HepG2 (cell line): ENCODE results near the gene KCNMA1. TPM values are rescaled to one million over a fixed set of nuclear protein-coding genes. Genes with fewer than 3 reads are reported as not detected.

Experiments
- ATAC-seq: fragments of 200-7000 bp; cut with Tn5 transposase; 3 replicates; pipeline ENCODE4 v1.9.1; 2020; ENCODE audit warnings: mild to moderate bottlenecking, moderate library complexity
- BruUV-seq: library from RNA; stranded (reverse); fragments of 400-500 nt; replicated peaks from 2 replicates; lab custom pipeline; 2021; lab: Mats Ljungman, UMichigan
- CTCF ChIA-PET: fragments of 300-600 bp; formaldehyde crosslinking; extraction: SDS; loops from one replicate; lab custom pipeline; 2021; ENCODE audit warnings: low total read pairs, inconsistent platforms, low intra/inter-chr PET ratio; lab: Yijun Ruan, JAX
- POLR2A ChIA-PET: fragments of 350-600 bp; sonication (Branson Sonifier 250); formaldehyde crosslinking; loops from one replicate; lab custom pipeline; 2020; ENCODE audit warnings: antibody characterized with exemption, inconsistent platforms; lab: Yijun Ruan, JAX
- DNase-seq: peaks from one replicate; pipeline ENCODE4 v3.0.0-alpha.2; 2015; ENCODE audit warnings: low spot score
- FAIRE-seq: peaks from 3 replicates; lab custom pipeline; 2011; peaks lifted over from hg19 to GRCh38; lab: Jason Lieb, UNC
- H2AFZ ChIP-seq: one replicate; pipeline ENCODE4 v1.6.1; 2011; ENCODE audit warnings: low read length, inconsistent platforms
- H3K27ac ChIP-seq: fragments of 300-600 bp; 3 replicates; pipeline ENCODE4 v1.8.0; 2011; ENCODE audit warnings: mixed run types, mild to moderate bottlenecking, mixed read lengths, low read length, inconsistent platforms; ENCODE audit not compliant: insufficient read depth; ENCODE audit errors: extremely low read length
- H3K27me3 ChIP-seq, 2 experiments: fragments of 200-600 bp in 1 of 2; 2 replicates in 1 of 2; 3 replicates in 1 of 2; pipeline versions ENCODE4 v1.6.0 to v1.8.0; 2011; ENCODE audit warnings: low read length in 2 of 2, mild to moderate bottlenecking in 2 of 2, moderate library complexity in 2 of 2, inconsistent platforms in 1 of 2; ENCODE audit not compliant: insufficient read depth in 2 of 2, control insufficient read depth in 1 of 2
- H3K36me3 ChIP-seq, 2 experiments: fragments of 200-600 bp in 1 of 2; replicated peaks in 1 of 2; 2 replicates in 1 of 2; 3 replicates in 1 of 2; pipeline versions ENCODE4 v1.5.1 to v1.8.0; 2011; ENCODE audit warnings: low read length in 2 of 2, inconsistent platforms in 1 of 2; ENCODE audit not compliant: insufficient read depth in 2 of 2, control insufficient read depth in 1 of 2
- H3K4me1 ChIP-seq: 2 replicates; pipeline ENCODE4 v1.5.1; 2012; ENCODE audit warnings: low read length, inconsistent platforms; ENCODE audit not compliant: insufficient read depth
- H3K4me2 ChIP-seq: 2 replicates; pipeline ENCODE4 v1.6.0; 2011; ENCODE audit warnings: low read depth, low read length, inconsistent platforms
- H3K4me3 ChIP-seq, 3 experiments: fragments of 200-600 bp in 1 of 3; sonication (generic), shearing (Covaris generic) in 1 of 3; replicated peaks in 1 of 3; 2 replicates each; pipeline ENCODE4 v1.5.1; 2011 to 2016; ENCODE audit warnings: low read length in 3 of 3, inconsistent platforms in 2 of 3, low read depth in 2 of 3, mild to moderate bottlenecking in 2 of 3, control low read depth in 1 of 3, mixed read lengths in 1 of 3; ENCODE audit not compliant: insufficient read depth in 1 of 3
- H3K79me2 ChIP-seq: one replicate; pipeline ENCODE4 v1.6.1; 2011; ENCODE audit warnings: low read length, inconsistent platforms; ENCODE audit not compliant: insufficient read depth
- H3K9ac ChIP-seq: 2 replicates; pipeline ENCODE4 v1.6.0; 2011; ENCODE audit warnings: mild to moderate bottlenecking, low read depth, low read length, inconsistent platforms; ENCODE audit not compliant: insufficient read depth
- H3K9me3 ChIP-seq: 2 replicates; pipeline ENCODE4 v1.5.1; 2012; ENCODE audit warnings: mild to moderate bottlenecking, low read length
- H4K20me1 ChIP-seq: 2 replicates; pipeline ENCODE4 v1.6.0; 2011; ENCODE audit warnings: inconsistent platforms, mild to moderate bottlenecking, low read length, moderate library complexity; ENCODE audit not compliant: insufficient read depth
- ISX ChIP-seq: sonication (generic); formaldehyde crosslinking; conservative IDR thresholded peaks from 2 replicates; pipeline ENCODE4 v1.5.0; 2020; ENCODE audit warnings: missing genetic modification reagents
- MBD4 ChIP-seq: IDR thresholded peaks from 2 replicates; pipeline ENCODE4 v1.6.1; 2012; ENCODE audit warnings: low read length, inconsistent platforms, borderline replicate concordance
- MEF2D ChIP-seq: sonication (generic); formaldehyde crosslinking; IDR thresholded peaks from 2 replicates; pipeline ENCODE4 v1.5.1; 2020; ENCODE audit warnings: mild to moderate bottlenecking, missing genetic modification reagents
- MLLT10 ChIP-seq: sonication (generic); formaldehyde crosslinking; IDR thresholded peaks from 2 replicates; pipeline ENCODE4 v1.4.0; 2020; ENCODE audit warnings: missing genetic modification reagents
- ZFP62 ChIP-seq: sonication (generic); formaldehyde crosslinking; IDR thresholded peaks from 2 replicates; pipeline ENCODE4 v1.4.0; 2020; ENCODE audit warnings: missing genetic modification reagents
- ZNF12 ChIP-seq: sonication (generic); formaldehyde crosslinking; IDR thresholded peaks from 2 replicates; pipeline ENCODE4 v1.5.0; 2020; ENCODE audit warnings: missing genetic modification reagents
- ZNF550 ChIP-seq: sonication (generic); formaldehyde crosslinking; IDR thresholded peaks from 2 replicates; pipeline ENCODE4 v1.4.0; 2020; ENCODE audit warnings: mild to moderate bottlenecking, missing genetic modification reagents, borderline replicate concordance
- ZNF605 ChIP-seq: sonication (generic); formaldehyde crosslinking; IDR thresholded peaks from 2 replicates; pipeline ENCODE4 v1.8.0; 2022; ENCODE audit warnings: mild to moderate bottlenecking, missing genetic modification reagents
- ZNF687 ChIP-seq: sonication (generic); formaldehyde crosslinking; IDR thresholded peaks from 2 replicates; pipeline ENCODE4 v1.5.1; 2020; ENCODE audit warnings: mild to moderate bottlenecking, missing genetic modification reagents, moderate library complexity
- WGBS: methylation state at CpG from one replicate; pipeline ENCODE4 v1.1.6; 2017; ENCODE audit warnings: low lambda C conversion rate; 5-methylcytosine and 5-hydroxymethylcytosine counted together
- in situ Hi-C: cut with HindIII; loops from 2 replicates; pipeline ENCODE4 v1.10.0; 2017; ENCODE audit warnings: low pct_unique_long_range_greater_than_20kb; ENCODE audit not compliant: extremely low pct_ligation_motif_present
- intact Hi-C: fragments of 100-400 bp; cut with micrococcal nuclease; formaldehyde crosslinking; loops from one replicate; pipeline ENCODE4 v1.10.0; 2022; ENCODE audit not compliant: unreplicated experiment
- polyA plus RNA-seq, 8 experiments: library from polyadenylated mRNA; depleted of rRNA in 3 of 8; stranded (reverse) in 7 of 8; unstranded in 1 of 8; fragments of >200 nt; fragmentation: Illumina TruSeq in 4 of 8; extraction: Trizol in 4 of 8; gene quantifications; 2 replicates each; pipeline versions ENCODE4 v1.2.1 to v1.2.3, GENCODE V29; 2011 to 2016; ENCODE audit warnings: low read depth in 4 of 8, missing spikeins in 1 of 8, mixed read lengths in 1 of 8; ENCODE audit not compliant: insufficient read depth in 1 of 8
- total RNA-seq, 5 experiments: library from RNA; depleted of rRNA; stranded (reverse); fragments of >200 nt; fragmentation: Illumina TruSeq; extraction: Trizol; gene quantifications; 2 replicates each; pipeline ENCODE4 v1.2.3, GENCODE V29; 2016; ENCODE audit warnings: low read depth in 1 of 5
- TF ChIP-seq, protein P1 (sequence below): sonication (generic); formaldehyde crosslinking; IDR thresholded peaks from 2 replicates; pipeline ENCODE4 v1.4.0; 2020; ENCODE audit warnings: missing genetic modification reagents, borderline replicate concordance
- TF ChIP-seq, protein P2 (sequence below): sonication (generic); formaldehyde crosslinking; IDR thresholded peaks from 2 replicates; pipeline ENCODE4 v1.4.0; 2020; ENCODE audit warnings: mild to moderate bottlenecking, missing genetic modification reagents

The KCNMA1 gene
- total and polyA plus RNA-seq, 2 of the 13 experiments (the other 11 are each of a cell fraction or from before 2014, with no cell fraction given), result 0.02 TPM; not detected in 1

DNA sequence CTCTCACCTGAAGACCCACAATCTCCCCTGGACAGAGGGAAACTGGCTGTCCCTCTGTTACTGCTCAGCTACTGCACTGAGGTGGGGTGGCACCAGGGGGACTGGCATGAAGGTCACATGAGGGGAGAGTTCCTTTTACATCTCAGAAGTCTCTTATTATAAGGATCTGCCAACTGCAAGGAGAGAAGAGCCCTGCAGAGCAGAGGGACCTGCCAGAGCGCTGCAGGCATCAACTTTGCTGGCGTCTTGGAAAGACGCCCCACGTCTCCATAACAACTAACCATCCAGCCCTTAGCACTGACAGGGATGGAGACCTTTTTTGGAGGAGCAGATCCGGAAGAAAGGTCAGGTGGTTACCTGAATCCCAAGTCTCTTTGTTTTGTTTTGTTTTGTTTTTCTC, 218.6 kb downstream of the KCNMA1 start:
- no peak for FAIRE-seq
- no peak for ATAC-seq
- H3K9me3 ChIP-seq, result no peaks in the 10 kb centered on the region
- no peak overlapping the region for H3K9ac ChIP-seq
- no peaks in the 10 kb centered on the region for H3K4me1 ChIP-seq
- peaks cover 0 to under 1% of the 10 kb centered on the region in 2 experiments; a peak in 2 of 5 replicates for H3K27me3 ChIP-seq
- no peak overlapping the region for H3K4me3 ChIP-seq
- no peak overlapping the region for H2AFZ ChIP-seq
- no peak for DNase-seq
- WGBS, result 29% methylated on average over 2 of the region's 5 CpGs
- ChIA-PET POLR2A (no interaction called here), CTCF (no interaction called here)
- in situ Hi-C loops, result no loop called here
- intact Hi-C loops, result no loop called here
- no peaks in the 10 kb centered on the region for H3K36me3 ChIP-seq
- no peak overlapping the region for H3K4me2 ChIP-seq
- H4K20me1 ChIP-seq, result no peaks in the 10 kb centered on the region
- BruUV-seq, result no TSS peak
- no peaks in the 10 kb centered on the region for H3K79me2 ChIP-seq
- H3K27ac ChIP-seq, result no peak overlapping the region
- no peak for TF ChIP-seq MBD4
- TF ChIP-seq, protein P1, sequence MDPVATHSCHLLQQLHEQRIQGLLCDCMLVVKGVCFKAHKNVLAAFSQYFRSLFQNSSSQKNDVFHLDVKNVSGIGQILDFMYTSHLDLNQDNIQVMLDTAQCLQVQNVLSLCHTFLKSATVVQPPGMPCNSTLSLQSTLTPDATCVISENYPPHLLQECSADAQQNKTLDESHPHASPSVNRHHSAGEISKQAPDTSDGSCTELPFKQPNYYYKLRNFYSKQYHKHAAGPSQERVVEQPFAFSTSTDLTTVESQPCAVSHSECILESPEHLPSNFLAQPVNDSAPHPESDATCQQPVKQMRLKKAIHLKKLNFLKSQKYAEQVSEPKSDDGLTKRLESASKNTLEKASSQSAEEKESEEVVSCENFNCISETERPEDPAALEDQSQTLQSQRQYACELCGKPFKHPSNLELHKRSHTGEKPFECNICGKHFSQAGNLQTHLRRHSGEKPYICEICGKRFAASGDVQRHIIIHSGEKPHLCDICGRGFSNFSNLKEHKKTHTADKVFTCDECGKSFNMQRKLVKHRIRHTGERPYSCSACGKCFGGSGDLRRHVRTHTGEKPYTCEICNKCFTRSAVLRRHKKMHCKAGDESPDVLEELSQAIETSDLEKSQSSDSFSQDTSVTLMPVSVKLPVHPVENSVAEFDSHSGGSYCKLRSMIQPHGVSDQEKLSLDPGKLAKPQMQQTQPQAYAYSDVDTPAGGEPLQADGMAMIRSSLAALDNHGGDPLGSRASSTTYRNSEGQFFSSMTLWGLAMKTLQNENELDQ (CRISPR knock-in tag), result no peak
- TF ChIP-seq, protein P2, sequence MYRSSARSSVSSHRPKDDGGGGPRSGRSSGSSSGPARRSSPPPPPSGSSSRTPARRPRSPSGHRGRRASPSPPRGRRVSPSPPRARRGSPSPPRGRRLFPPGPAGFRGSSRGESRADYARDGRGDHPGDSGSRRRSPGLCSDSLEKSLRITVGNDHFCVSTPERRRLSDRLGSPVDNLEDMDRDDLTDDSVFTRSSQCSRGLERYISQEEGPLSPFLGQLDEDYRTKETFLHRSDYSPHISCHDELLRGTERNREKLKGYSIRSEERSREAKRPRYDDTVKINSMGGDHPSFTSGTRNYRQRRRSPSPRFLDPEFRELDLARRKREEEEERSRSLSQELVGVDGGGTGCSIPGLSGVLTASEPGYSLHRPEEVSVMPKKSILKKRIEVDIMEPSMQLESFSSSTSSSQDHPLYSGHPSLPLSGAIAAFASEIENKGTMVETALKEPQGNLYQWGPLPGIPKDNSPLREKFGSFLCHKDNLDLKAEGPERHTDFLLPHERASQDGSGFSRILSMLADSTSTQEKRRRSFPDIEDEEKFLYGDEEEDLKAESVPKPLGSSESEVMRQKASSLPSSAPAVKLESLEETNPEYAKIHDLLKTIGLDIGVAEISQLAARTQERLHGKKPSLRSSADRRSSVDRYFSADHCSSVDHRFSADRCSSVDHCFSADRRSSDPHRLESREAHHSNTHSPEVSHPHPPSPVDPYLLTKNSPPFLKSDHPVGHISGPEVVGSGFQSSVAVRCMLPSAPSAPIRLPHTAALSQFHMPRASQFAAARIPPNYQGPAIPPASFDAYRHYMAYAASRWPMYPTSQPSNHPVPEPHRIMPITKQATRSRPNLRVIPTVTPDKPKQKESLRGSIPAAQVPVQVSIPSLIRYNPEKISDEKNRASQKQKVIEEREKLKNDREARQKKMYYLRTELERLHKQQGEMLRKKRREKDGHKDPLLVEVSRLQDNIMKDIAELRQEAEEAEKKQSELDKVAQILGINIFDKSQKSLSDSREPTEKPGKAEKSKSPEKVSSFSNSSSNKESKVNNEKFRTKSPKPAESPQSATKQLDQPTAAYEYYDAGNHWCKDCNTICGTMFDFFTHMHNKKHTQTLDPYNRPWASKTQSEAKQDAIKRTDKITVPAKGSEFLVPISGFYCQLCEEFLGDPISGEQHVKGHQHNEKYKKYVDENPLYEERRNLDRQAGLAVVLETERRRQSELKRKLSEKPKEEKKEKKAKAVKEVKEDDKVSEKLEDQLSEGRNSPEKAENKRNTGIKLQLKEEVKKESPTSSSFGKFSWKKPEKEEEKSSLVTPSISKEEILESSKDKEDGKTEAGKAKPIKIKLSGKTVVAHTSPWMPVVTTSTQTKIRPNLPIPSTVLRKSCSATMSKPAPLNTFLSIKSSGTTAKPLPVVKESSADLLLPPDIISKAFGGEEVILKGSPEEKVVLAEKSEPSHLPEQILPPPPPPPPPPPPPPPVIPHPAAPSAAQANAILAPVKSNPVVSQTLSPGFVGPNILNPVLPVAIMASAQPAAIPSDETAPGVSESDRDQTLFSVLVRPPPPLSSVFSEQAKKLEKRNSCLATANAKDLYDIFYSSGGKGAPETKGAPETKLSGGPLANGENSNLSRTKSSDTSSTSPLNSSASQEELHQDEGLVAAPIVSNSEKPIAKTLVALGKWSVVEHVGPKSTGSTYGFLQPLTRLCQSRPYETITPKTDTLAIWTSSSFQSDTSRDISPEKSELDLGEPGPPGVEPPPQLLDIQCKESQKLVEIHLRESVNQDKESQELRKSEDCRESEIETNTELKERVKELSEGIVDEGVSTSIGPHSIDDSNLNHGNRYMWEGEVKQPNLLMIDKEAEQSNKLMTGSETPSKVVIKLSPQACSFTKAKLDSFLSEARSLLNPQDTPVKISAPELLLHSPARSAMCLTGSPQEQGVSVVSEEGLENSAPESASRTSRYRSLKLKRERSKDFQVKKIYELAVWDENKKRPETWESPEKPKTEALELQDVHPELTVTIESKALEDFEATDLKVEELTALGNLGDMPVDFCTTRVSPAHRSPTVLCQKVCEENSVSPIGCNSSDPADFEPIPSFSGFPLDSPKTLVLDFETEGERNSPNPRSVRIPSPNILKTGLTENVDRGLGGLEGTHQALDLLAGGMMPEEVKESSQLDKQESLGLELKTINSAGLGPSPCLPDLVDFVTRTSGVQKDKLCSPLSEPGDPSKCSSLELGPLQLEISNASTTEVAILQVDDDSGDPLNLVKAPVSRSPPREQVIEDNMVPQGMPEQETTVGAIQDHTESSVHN (CRISPR knock-in tag), result no peak
- no peak for TF ChIP-seq ISX (CRISPR knock-in tag)
- TF ChIP-seq ZNF687 (CRISPR knock-in tag), result no peak
- TF ChIP-seq ZFP62 (CRISPR knock-in tag), result no peak
- TF ChIP-seq ZNF550 (CRISPR knock-in tag), result no peak
- no peak for TF ChIP-seq ZNF12 (CRISPR knock-in tag)
- TF ChIP-seq MEF2D (CRISPR knock-in tag), result no peak
- TF ChIP-seq ZNF605 (CRISPR knock-in tag), result no peak
- no peak for TF ChIP-seq MLLT10 (CRISPR knock-in tag)
